Neuron (in vitro differentiated cells): ENCODE results near the gene GSG1L.

Experiments used
- H2AFZ ChIP-seq: one replicate; pipeline ENCODE4 v1.6.1; 2013; ENCODE audit warnings: low read depth, mild to moderate bottlenecking, inconsistent platforms, low read length, moderate library complexity
- H3K27me3 ChIP-seq: one replicate; pipeline ENCODE4 v1.6.1; 2013; ENCODE audit warnings: low read length; ENCODE audit not compliant: insufficient read depth
- H3K36me3 ChIP-seq: one replicate; pipeline ENCODE4 v1.6.1; 2013; ENCODE audit warnings: low read length; ENCODE audit not compliant: insufficient read depth
- H3K4me1 ChIP-seq: one replicate; pipeline ENCODE4 v1.6.1; 2013; ENCODE audit warnings: low read length; ENCODE audit not compliant: insufficient read depth
- H3K4me3 ChIP-seq: 2 replicates; pipeline ENCODE4 v1.5.1; 2013; ENCODE audit warnings: mild to moderate bottlenecking, low read length, moderate library complexity
- H3K9me3 ChIP-seq: one replicate; pipeline ENCODE4 v1.6.1; 2013; ENCODE audit warnings: low read length

The GSG1L gene

DNA sequence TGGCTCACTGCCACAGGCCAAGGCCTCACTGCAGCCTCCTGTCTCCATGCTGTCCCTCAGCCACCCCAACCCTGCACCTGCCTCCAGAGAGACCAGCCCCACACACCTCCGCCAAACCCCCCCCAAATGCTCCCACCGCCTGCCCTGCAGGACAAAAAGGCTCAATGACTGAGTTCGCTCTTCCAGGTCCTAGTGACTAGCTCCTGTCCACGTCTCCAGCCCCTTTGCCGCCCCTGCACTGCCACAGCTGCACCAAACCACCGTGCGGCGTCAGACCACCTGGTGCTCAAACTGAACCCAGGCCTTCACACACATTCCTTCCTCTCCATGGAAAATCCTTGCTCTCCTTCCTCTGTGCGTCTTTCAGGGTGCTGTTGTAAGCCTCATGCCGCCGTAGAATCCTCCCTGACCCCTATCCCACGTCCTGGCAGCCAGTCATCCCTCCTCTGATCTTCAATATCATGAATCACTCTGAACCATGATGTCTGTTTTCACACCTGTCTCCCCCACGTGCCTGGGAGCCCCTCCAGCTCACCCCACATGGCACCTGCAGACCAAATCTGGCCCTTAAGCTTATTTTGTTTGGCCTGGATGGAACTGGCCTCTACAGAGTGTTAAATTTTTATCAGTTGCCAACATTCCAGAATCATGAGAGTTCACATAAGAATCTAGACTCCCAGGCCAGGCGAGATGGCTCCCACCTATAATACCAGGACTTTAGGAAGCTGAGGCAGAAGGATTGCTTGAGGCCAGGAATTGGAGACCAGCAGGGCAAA lies 4.3 kb upstream of the GSG1L start:
- peaks cover 40% of the 10 kb centered on the region for H3K27me3 ChIP-seq
- H3K36me3 ChIP-seq = no peaks in the 10 kb centered on the region
- H2AFZ ChIP-seq = no peak overlapping the region
- no peaks in the 10 kb centered on the region for H3K9me3 ChIP-seq
- no peaks in the 10 kb centered on the region for H3K4me1 ChIP-seq
- H3K4me3 ChIP-seq = no peak overlapping the region

DNA sequence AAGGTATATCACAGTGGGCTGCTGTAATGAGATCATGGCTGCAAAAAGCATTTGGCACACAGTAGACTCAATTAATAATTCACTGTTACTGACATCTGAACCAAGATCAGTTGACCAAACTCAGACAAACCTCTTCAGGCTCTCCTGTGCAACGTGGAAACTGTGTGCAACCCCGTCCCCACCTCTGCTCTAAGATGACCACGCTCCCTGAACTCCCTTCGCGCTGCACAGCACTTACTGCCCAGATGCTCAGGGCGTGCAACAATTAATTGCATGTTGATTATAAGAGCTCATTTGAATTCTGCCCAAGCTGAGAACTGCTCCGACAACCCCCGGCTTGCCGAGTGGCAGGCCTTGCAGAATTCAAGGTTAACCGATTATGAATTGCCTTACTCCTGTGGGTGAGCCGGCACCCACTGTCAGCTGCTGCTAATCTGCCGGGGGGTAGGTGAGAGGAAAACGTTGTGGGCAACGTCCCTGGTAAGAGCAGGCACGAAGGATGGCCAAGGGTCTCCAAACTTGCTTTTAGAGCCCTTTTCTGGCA lies 1.3 kb upstream of the GSG1L start:
- Histone ChIP-seq H3K36me3 (no peaks in the 10 kb centered on the region), H3K4me3 (no peak overlapping the region), H2AFZ (no peak overlapping the region), H3K9me3 (no peaks in the 10 kb centered on the region), H3K4me1 (no peaks in the 10 kb centered on the region), H3K27me3 (peaks cover 65% of the 10 kb centered on the region)

DNA sequence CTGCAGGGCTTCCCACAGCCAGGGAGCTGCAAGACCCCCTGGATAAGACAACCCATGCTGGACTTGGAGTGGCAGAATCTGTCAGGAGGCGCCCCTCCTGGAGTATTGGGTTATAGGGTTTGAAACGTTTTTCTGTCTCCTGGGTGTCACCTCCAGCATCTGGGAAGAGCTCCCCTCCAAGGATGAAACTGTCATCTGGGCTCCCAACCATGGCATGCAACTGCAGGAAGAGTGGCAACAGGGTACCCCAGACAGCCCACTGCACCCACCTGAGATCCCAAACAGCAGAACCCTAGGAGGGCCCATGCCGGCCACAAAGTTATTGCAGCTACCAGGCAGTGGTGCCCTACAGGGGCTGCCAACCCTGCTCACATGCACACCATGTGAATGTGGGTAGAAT lies 636 bp upstream of the GSG1L start:
- Histone ChIP-seq H3K27me3 (peaks cover 69% of the 10 kb centered on the region), H3K9me3 (no peaks in the 10 kb centered on the region), H3K36me3 (no peaks in the 10 kb centered on the region), H3K4me1 (no peaks in the 10 kb centered on the region), H3K4me3 (no peak overlapping the region), H2AFZ (no peak overlapping the region)

DNA sequence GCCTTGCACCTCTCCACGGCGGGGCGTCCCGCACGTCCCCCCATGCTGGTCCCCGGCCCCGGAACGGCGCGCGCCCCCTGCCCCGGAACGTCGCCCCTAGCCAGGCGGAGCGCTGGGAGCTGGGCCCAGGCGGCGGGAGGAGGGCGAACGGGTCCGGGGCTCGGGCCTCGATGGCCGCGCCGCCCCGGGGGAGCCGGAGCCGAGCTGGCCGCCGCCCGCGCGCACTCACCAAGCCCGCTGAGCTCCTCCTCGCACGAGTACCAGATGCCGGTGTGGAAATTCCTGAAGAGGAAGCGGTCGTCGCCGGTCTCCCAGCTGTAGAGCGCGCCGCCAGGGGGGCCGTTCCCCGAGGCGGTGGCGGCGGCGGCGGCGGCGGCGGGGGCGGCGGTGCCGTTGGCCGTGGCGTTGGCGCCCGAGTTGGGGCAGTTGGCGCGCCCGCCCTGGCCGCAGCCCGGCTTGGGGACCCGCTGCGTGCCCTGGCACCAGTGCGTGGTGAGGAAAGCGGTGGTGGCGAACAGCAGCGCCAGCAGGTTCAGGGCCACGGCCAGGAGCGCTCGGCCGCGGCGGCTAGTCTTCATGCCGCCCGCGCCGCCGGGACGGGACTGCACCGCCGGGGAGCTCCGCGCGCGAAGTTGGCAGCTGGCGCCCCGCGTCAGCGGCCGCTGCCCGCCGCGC lies 530 bp downstream of the GSG1L start:
- Histone ChIP-seq H3K9me3 (no peaks in the 10 kb centered on the region), H3K4me3 (peak overlapping the region; percentile 33), H3K27me3 (peaks cover 70% of the 10 kb centered on the region), H3K36me3 (no peaks in the 10 kb centered on the region), H3K4me1 (no peaks in the 10 kb centered on the region), H2AFZ (no peak overlapping the region)

DNA sequence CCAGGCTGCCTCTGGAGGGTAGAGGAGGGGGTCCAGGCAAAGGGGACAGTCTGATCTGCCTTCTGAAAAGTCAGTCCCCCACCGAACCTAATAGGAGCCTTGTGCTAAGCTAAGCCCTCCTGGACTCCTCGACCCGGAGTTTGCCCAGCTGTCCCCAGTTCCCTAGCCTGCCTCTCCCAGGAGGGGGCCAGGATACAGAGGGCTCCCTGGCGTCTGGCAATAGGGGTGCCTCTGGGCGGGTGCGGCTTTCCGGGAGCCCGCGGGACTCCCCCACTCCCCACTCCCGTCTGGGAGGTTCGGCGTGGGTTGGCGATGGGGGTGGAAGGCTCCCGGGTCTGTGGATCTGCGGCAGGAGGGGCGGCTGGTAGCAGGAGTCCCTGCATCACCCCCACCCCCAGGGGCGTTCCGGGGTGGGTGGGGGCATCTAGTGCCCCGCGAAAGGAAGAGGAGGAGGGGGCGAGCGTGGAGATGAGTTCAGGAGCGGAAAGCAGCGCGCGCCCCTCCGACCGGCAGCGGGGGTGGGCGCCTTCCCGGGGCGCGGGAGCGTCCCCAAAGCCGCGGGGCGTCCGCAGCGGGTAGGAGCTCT lies 1.2 kb downstream of the GSG1L start:
- H3K9me3 ChIP-seq = no peaks in the 10 kb centered on the region
- H3K27me3 ChIP-seq = peaks cover 67% of the 10 kb centered on the region
- H3K4me3 ChIP-seq = no peak overlapping the region

DNA sequence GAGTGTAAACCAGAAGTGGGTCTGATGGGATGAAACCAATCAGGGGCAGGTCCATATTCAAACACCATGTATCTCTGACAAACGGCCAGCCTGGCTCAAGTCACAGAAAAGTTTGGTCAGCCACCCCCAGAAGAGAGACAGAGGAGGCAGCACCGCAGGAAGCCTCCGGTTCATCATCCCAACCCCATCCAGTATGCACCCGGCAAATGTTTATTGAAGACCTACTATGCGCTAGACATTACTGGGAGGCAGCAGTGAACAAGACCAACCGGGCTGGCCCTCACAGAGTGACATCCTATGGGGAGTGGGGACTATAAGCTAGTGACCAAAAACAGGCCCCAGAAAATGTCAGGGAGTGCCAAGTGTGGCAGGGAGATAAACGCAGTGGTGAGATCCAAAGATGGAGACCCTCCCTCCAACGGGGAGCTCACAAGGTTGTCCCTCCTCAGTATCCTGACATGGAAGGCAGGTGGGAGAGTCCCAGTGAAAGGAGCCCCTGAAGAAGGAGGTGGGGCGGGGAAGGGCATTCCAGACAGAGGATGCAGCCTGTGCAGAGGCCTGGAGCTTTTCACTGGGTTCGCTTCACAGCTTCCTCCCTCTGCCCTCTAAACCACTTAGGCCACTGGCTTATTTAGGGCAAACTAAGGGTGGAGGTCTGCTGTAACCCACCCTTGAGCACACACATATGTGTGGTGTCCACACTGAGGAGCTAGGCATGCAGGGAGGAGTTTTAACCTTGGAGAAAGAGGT lies 2.0 kb downstream of the GSG1L start:
- Histone ChIP-seq H3K36me3 (no peaks in the 10 kb centered on the region), H3K4me3 (no peak overlapping the region), H3K27me3 (peaks cover 61% of the 10 kb centered on the region)

More for the DNA sequence above, 1.2 kb downstream of the GSG1L start:
- H3K36me3 ChIP-seq = no peaks in the 10 kb centered on the region
- H3K4me1 ChIP-seq = no peaks in the 10 kb centered on the region
- no peak overlapping the region for H2AFZ ChIP-seq

DNA sequence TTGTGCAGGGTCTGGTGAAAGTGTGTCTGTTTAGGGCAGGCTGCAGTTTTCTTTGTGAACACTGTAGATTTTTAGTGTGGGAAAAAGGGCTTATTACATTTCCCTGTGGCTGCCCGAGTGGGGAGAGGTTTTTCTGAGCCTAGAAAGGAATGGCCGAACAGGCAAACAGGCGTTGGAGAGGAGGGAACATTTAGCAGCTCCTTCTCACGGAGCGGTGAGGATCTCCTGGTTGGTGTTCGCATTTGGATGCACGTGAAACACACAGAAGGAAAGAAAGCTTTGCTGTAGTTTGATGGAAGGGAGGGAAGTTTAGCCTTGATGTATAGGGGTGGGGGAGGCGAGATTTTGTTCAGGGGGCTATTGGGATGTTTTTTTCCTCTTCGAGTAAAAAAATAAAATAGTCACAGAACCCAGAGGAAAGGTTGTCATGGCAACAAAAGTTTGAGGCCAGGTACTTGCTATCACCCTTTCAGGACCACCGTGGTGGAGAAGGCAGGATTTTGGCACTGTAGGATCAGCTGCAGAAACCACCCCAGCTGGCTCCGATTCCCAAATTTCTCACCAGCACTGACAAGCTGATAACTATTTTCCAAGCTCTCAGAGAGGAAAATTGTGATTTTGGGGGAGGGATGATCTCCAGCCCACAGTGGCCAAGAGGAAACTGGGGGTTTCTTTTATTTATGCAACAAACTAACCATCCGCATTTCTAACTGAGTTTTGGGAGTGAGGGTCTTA lies 3.5 kb downstream of the GSG1L start:
- Histone ChIP-seq H3K27me3 (peaks cover 50% of the 10 kb centered on the region), H3K9me3 (no peaks in the 10 kb centered on the region), H3K4me3 (no peak overlapping the region), H3K36me3 (no peaks in the 10 kb centered on the region), H3K4me1 (no peaks in the 10 kb centered on the region), H2AFZ (no peak overlapping the region)

More for the DNA sequence above, 2.0 kb downstream of the GSG1L start:
- H3K4me1 ChIP-seq = no peaks in the 10 kb centered on the region
- no peaks in the 10 kb centered on the region for H3K9me3 ChIP-seq
- H2AFZ ChIP-seq = no peak overlapping the region

DNA sequence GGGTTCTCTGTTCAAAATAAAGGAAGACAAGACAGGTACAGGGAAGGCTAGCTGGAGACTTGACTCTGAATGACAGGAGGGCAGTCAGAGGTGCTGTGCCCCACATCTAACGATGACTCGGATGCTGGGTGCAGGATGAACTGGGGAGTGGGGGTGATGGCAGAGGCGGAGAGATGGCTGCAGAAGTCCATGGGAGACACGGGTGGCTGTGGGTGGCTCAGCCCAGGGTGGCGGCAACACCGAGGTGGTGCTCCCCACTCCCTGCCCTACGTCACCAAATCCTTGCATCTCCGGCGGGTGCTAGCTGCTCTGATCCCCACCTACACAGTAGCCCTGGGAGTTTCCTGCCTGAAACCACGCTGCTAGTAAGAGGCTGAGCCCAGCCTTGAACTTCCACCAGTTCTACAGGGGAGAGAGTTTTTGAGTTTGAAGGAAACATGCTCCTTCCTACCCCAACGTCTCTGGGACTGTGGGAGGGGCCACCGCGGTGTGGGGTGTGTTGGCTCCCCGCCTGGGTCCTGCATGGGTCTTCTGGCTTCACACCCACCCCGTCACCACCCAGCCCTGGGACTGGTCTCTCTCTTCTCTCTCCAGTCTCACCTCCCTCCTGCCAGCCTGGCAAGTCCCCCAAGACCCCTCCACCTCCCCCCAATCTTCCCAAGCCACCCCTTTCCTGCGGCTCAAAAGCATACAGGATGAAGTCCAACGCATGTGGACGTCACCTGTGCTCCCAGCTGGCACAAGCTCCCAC lies 4.5 kb downstream of the GSG1L start:
- Histone ChIP-seq H3K36me3 (no peaks in the 10 kb centered on the region), H3K27me3 (peaks cover 40% of the 10 kb centered on the region), H3K9me3 (no peaks in the 10 kb centered on the region), H3K4me1 (no peaks in the 10 kb centered on the region), H2AFZ (no peak overlapping the region), H3K4me3 (no peak overlapping the region)

DNA sequence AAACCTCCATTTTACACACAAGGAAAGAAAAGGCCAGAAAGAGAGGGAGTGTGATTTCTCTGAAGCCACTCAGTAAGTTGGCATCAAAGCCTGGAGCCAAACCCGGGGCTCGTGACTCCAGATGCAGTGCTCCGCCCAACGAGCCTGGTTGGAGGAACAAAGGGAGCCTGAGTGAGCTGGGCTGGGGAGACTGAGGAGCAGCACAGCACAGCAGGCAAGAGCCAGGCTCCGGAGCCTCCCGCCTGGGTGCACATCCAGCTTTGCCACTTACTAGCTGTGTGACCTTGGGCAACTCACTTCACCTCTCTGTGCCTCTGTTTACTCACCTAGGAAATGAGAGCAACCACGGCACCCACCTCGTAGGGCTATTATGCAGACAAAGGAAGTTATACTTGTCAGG lies 5.6 kb downstream of the GSG1L start:
- Histone ChIP-seq H2AFZ (no peak overlapping the region), H3K4me1 (no peaks in the 10 kb centered on the region), H3K36me3 (no peaks in the 10 kb centered on the region), H3K9me3 (no peaks in the 10 kb centered on the region), H3K27me3 (peaks cover 39% of the 10 kb centered on the region), H3K4me3 (no peak overlapping the region)

DNA sequence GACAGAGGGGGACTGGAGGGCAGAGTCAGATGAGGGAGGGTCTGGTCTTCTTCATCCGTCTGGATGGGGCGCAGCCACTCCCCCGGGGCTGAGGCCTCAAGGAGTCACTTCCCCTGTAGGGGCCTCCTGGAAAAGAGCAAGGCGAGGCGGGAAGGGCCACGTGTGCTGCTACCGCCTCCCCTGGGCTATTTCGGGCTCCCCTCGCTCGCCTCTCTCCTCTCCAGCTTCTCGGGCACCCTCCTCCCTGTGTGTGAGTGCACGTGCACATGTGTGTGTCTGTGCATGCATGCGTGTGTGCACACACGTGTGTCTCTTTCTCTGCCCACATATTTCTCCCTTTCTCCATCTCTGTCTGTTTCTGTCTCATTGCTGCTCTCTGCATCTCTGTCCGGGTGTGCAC lies 10.1 kb downstream of the GSG1L start:
- H3K27me3 ChIP-seq = peaks cover 5% of the 10 kb centered on the region
- no peak overlapping the region for H3K4me3 ChIP-seq
- no peak overlapping the region for H2AFZ ChIP-seq
- no peaks in the 10 kb centered on the region for H3K4me1 ChIP-seq
- H3K9me3 ChIP-seq = no peaks in the 10 kb centered on the region
- no peaks in the 10 kb centered on the region for H3K36me3 ChIP-seq

DNA sequence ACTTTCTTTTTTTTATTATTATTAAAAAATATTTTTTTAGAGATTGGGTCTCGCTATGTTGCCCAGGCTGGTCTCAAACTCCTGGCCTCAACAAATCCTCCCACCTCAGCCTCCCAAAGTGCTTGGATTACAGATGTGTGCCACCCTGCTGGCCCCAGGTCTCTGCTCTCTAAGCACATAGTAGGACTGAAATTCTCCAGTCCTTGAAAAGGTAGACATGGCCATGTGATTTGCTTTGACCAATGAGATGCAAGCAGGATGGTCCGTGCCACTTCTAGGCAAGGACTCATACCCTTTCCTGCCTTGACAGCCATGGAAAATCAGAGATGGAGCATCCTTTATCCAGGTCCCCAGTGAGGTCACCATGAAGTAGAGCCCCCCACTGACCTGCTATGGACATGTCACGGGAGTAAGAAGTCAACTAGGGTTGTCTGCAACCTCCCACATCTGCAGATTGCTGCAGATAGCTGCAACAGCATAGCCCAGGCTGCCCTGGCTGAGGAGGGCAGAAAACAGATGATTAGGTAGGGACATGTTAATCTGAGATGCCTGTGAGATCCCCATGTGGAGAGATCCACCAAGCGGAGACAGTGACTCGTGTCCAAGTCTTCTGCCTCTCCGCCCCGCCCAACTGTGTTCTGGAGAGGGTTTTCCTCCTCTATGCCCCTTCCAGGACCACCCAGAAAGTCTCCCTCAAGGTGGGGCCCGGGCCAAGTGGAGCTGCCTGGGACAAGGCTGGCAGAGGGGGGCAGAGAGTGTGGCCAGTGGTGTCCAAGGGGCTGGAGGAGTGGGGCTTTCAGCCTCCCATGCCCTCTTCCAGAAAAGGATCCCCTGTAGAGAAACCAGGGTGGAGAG lies 11.0 kb downstream of the GSG1L start:
- H3K27me3 ChIP-seq = peaks cover 5% of the 10 kb centered on the region
- no peaks in the 10 kb centered on the region for H3K4me1 ChIP-seq
- no peak overlapping the region for H3K4me3 ChIP-seq
- no peaks in the 10 kb centered on the region for H3K36me3 ChIP-seq
- no peaks in the 10 kb centered on the region for H3K9me3 ChIP-seq
- H2AFZ ChIP-seq = no peak overlapping the region
